H9 (cell line): ENCODE data around the gene SEMA3F. TPM values are rescaled to one million over a fixed set of nuclear protein-coding genes. Genes with fewer than 3 reads are reported as not detected.

Source experiments
- DNase-seq: peaks from one replicate; pipeline ENCODE4 v3.0.0-alpha.2; 2017
- H2AFZ ChIP-seq: one replicate; pipeline ENCODE4 v1.6.1; 2013; ENCODE audit warnings: mild to moderate bottlenecking, low read length, control low read depth, moderate library complexity
- H2AK5ac ChIP-seq: 2 replicates; pipeline ENCODE4 v1.6.1; 2013; ENCODE audit warnings: low read length, control low read depth, mixed read lengths; ENCODE audit not compliant: insufficient read length
- H2BK120ac ChIP-seq: one replicate; pipeline ENCODE4 v1.6.1; 2013; ENCODE audit warnings: low read depth, mild to moderate bottlenecking, low read length, control low read depth, inconsistent platforms; ENCODE audit not compliant: poor library complexity, severe bottlenecking
- H2BK12ac ChIP-seq: 2 replicates; pipeline ENCODE4 v1.6.1; 2013; ENCODE audit warnings: low read length, control low read depth, mixed read lengths, low read depth; ENCODE audit not compliant: insufficient read length
- H2BK15ac ChIP-seq: 2 replicates; pipeline ENCODE4 v1.6.1; 2013; ENCODE audit warnings: low read depth, low read length, control low read depth
- H2BK20ac ChIP-seq: one replicate; pipeline ENCODE4 v1.6.1; 2013; ENCODE audit warnings: low read depth, mild to moderate bottlenecking, low read length, control low read depth, inconsistent platforms; ENCODE audit not compliant: poor library complexity, severe bottlenecking
- H2BK5ac ChIP-seq: 2 replicates; pipeline ENCODE4 v1.6.1; 2013; ENCODE audit warnings: low read length, control low read depth, mixed read lengths; ENCODE audit not compliant: insufficient read length
- H3K14ac ChIP-seq: 2 replicates; pipeline ENCODE4 v1.6.1; 2013; ENCODE audit warnings: low read length, control low read depth; ENCODE audit not compliant: insufficient read depth
- H3K18ac ChIP-seq: 2 replicates; pipeline ENCODE4 v1.6.1; 2013; ENCODE audit warnings: low read depth, mild to moderate bottlenecking, mixed read lengths, low read length, control low read depth; ENCODE audit not compliant: insufficient read length
- H3K23ac ChIP-seq: 2 replicates; pipeline ENCODE4 v1.6.1; 2013; ENCODE audit warnings: low read length, control low read depth, mixed read lengths, low read depth; ENCODE audit not compliant: insufficient read length
- H3K23me2 ChIP-seq: 2 replicates; pipeline ENCODE4 v1.6.1; 2013; ENCODE audit warnings: low read depth, mild to moderate bottlenecking, mixed read lengths, low read length, control low read depth; ENCODE audit not compliant: insufficient read length, poor library complexity, severe bottlenecking
- H3K27ac ChIP-seq: 2 replicates; pipeline ENCODE4 v1.5.1; 2013; ENCODE audit warnings: low read length, control low read depth, mixed read lengths, low read depth; ENCODE audit not compliant: insufficient read length
- H3K27me3 ChIP-seq: 2 replicates; pipeline ENCODE4 v1.6.1; 2013; ENCODE audit warnings: low read length, control low read depth, inconsistent platforms; ENCODE audit not compliant: insufficient read depth
- H3K4ac ChIP-seq: 2 replicates; pipeline ENCODE4 v1.6.1; 2013; ENCODE audit warnings: low read depth, mild to moderate bottlenecking, control low read depth, inconsistent platforms, low read length, moderate library complexity
- H3K4me1 ChIP-seq: 2 replicates; pipeline ENCODE4 v1.6.1; 2013; ENCODE audit warnings: low read length, control low read depth, inconsistent platforms; ENCODE audit not compliant: insufficient read depth
- H3K4me2 ChIP-seq: 2 replicates; pipeline ENCODE4 v1.6.1; 2013; ENCODE audit warnings: low read length, control low read depth, mixed read lengths; ENCODE audit not compliant: insufficient read length, insufficient read depth
- H3K56ac ChIP-seq: 2 replicates; pipeline ENCODE4 v1.6.1; 2013; ENCODE audit warnings: low read depth, mild to moderate bottlenecking, mixed read lengths, low read length, control low read depth; ENCODE audit not compliant: insufficient read length
- H3K79me1 ChIP-seq: 2 replicates; pipeline ENCODE4 v1.6.1; 2013; ENCODE audit warnings: low read depth, mild to moderate bottlenecking, moderate library complexity, low read length, control low read depth, inconsistent platforms; ENCODE audit not compliant: insufficient read depth, poor library complexity, severe bottlenecking
- H3K79me2 ChIP-seq: 2 replicates; pipeline ENCODE4 v1.6.1; 2013; ENCODE audit warnings: low read length, control low read depth, inconsistent platforms; ENCODE audit not compliant: insufficient read depth
- H3K9ac ChIP-seq: 2 replicates; pipeline ENCODE4 v1.6.1; 2013; ENCODE audit warnings: low read length, control low read depth, mixed read lengths; ENCODE audit not compliant: insufficient read length; ENCODE audit errors: extremely low read depth
- H3K9me3 ChIP-seq: one replicate; pipeline ENCODE4 v1.6.1; 2013; ENCODE audit warnings: low read depth, low read length, inconsistent platforms; ENCODE audit not compliant: control insufficient read depth
- H3T11ph ChIP-seq: one replicate; pipeline ENCODE4 v1.6.1; 2013; ENCODE audit warnings: mild to moderate bottlenecking, low read length, control low read depth, inconsistent platforms
- H4K20me1 ChIP-seq: one replicate; pipeline ENCODE4 v1.6.1; 2013; ENCODE audit not compliant: control insufficient read depth, insufficient read length, insufficient read depth
- H4K5ac ChIP-seq: 2 replicates; pipeline ENCODE4 v1.6.1; 2013; ENCODE audit warnings: low read depth, mild to moderate bottlenecking, mixed read lengths, low read length, control low read depth; ENCODE audit not compliant: insufficient read length
- H4K8ac ChIP-seq: replicated peaks from 2 replicates; pipeline ENCODE4 v1.6.1; 2013; ENCODE audit warnings: low read length, control low read depth, mixed read lengths, low read depth; ENCODE audit not compliant: insufficient read length
- H4K91ac ChIP-seq: 2 replicates; pipeline ENCODE4 v1.6.1; 2013; ENCODE audit warnings: low read depth, mild to moderate bottlenecking, moderate library complexity, mixed read lengths, low read length, control low read depth; ENCODE audit not compliant: insufficient read length
- H3K27ac Mint-ChIP-seq, 3 experiments: 2 replicates in 2 of 3; 3 replicates in 1 of 3; pipeline ENCODE4 v1.8.0; 2020 to 2021; ENCODE audit warnings: mixed read lengths in 3 of 3, mild to moderate bottlenecking in 1 of 3, moderate library complexity in 1 of 3
- H3K27me3 Mint-ChIP-seq: 2 replicates; pipeline ENCODE4 v1.8.0; 2021; ENCODE audit warnings: low read depth, mild to moderate bottlenecking, moderate library complexity, mixed read lengths
- H3K36me3 Mint-ChIP-seq, 3 experiments: 2 replicates in 2 of 3; 3 replicates in 1 of 3; pipeline ENCODE4 v1.8.0; 2020 to 2021; ENCODE audit warnings: low read depth in 3 of 3, mixed read lengths in 3 of 3; ENCODE audit not compliant: insufficient read depth in 1 of 3
- H3K4me1 Mint-ChIP-seq, 2 experiments: 2 replicates each; pipeline ENCODE4 v1.8.0; 2020; ENCODE audit warnings: mixed read lengths in 2 of 2
- H3K4me3 Mint-ChIP-seq, 2 experiments: 2 replicates in 1 of 2; 3 replicates in 1 of 2; pipeline ENCODE4 v1.8.0; 2020 to 2021; ENCODE audit warnings: mild to moderate bottlenecking in 2 of 2, mixed read lengths in 2 of 2, moderate library complexity in 1 of 2
- H3K9me3 Mint-ChIP-seq, 2 experiments: 2 replicates in 1 of 2; 3 replicates in 1 of 2; pipeline ENCODE4 v1.8.0; 2020; ENCODE audit warnings: mild to moderate bottlenecking in 2 of 2, mixed read lengths in 2 of 2, moderate library complexity in 1 of 2
- CTCF ChIP-seq: fragments of 200-600 bp; sonication (generic); conservative IDR thresholded peaks from 3 replicates; pipeline ENCODE4 v1.8.0; 2021; ENCODE audit warnings: antibody characterized with exemption, mild to moderate bottlenecking
- WGBS: extraction: QIAGEN DNeasy Blood & Tissue Kit; methylation state at CpG from one replicate; pipeline ENCODE4 v1.1.7; 2013; ENCODE audit warnings: missing lambda C conversion rate, low lambda C conversion rate, mixed read lengths; ENCODE audit not compliant: insufficient read length; ENCODE audit errors: extremely low coverage; 5-methylcytosine and 5-hydroxymethylcytosine counted together
- total RNA-seq: library from RNA; stranded (reverse); gene quantifications from 2 replicates; pipeline ENCODE4 v1.2.1, GENCODE V29; 2021

The SEMA3F gene
- total RNA-seq, 1 experiment from 2014 or later: 14.3 TPM

GRCh38 chr3:50154476-50154839 lies 666 bp upstream of the SEMA3F start:
- DNase-seq: no peak

More at GRCh38 chr3:50154476-50154839, 666 bp upstream of the SEMA3F start:
- Histone ChIP-seq H2BK12ac (no peak overlapping the region), H3K4me1 (peaks cover 3% of the 10 kb centered on the region), H3K79me1 (peaks cover 2% of the 10 kb centered on the region), H3K14ac (no peak overlapping the region), H3K79me2 (no peaks in the 10 kb centered on the region), H3K23me2 (peaks cover 15% of the 10 kb centered on the region), H2BK20ac (no peak overlapping the region), H3K9ac (no peak overlapping the region), H3K27me3 (peaks cover 7% of the 10 kb centered on the region; the same call in 1 of the 2 replicates), H3K27ac (no peak overlapping the region), H2AFZ (no peak overlapping the region), H3K23ac (no peak overlapping the region), H2BK5ac (no peak overlapping the region), H3T11ph (no peak overlapping the region), H4K8ac (no peak overlapping the region), H2BK120ac (no peak overlapping the region), H4K5ac (no peak overlapping the region), H3K18ac (no peak overlapping the region), H2BK15ac (no peak overlapping the region), H3K4me2 (peak overlapping the region; percentile 30), H2AK5ac (no peak overlapping the region), H3K9me3 (no peaks in the 10 kb centered on the region), H4K20me1 (no peaks in the 10 kb centered on the region), H3K4ac (no peak overlapping the region), H4K91ac (no peak overlapping the region), H3K56ac (no peak overlapping the region)
- Mint-ChIP-seq H3K9me3 (no peaks in the 10 kb centered on the region), H3K4me3 (peak overlapping the region; percentile 62 to 87), H3K27me3 (peaks cover 25% of the 10 kb centered on the region), H3K4me1 (peaks cover 61 to 75% of the 10 kb centered on the region in 2 experiments), H3K27ac (peak overlapping the region in 1 of 3 experiments; percentile 79; a peak in 1 of 7 replicates), H3K36me3 (peaks cover 0 to 5% (median 2%) of the 10 kb centered on the region in 3 experiments; a peak in 4 of 7 replicates)
- no CpG with 5 or more reads among the region's 34 CpGs for WGBS
- TF ChIP-seq CTCF: no peak
